Measurements from ENCODE around the gene PIK3AP1. TPM values are rescaled to one million over a fixed set of nuclear protein-coding genes. Genes with fewer than 3 reads are reported as not detected.

The PIK3AP1 gene
- total RNA-seq, 1 experiment from 2014 or later, result 1.7 TPM

DNA sequence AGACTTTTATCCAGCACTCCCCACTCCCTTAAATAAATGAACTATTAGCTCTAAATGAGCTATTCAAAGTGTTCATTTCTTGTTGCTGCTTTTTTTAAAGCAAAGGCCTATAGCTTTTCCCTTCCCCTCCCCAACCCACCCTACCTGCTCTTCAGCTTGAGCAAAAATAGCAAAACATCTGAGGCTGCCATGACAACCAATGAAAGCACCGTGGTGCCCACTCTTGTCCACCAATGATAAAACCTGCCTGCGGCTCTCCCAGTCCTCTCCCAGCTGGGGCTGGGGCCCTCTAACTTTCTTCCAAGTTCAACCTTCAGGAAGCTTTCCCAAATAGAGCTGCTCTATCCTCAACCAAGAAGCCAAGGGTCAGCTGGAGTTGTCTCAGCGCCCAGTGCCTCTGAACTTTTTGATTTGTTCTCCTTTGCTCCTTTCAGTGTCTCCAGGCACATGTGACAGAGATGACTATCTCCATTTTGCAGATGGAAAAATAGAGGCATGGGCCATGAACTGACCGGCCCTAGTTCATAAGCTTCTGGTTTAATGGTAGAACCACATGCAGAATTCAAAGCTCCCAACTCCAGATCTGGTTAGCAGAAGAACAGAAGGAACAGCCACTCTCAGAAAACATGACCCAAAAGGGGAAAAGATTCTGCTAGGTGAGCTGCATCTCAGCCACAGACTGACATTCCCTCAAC, 47.7 kb downstream of the PIK3AP1 start:
- H3K4me2 ChIP-seq (ENCODE audit: insufficient read depth, insufficient read length, low read length), result no peak overlapping the region
- no peak overlapping the region for H3K23ac ChIP-seq (ENCODE audit: insufficient read length, low read depth, low read length)
- no peak overlapping the region for H4K5ac ChIP-seq (ENCODE audit: insufficient read length, low read depth, low read length)
- H2AFZ ChIP-seq (ENCODE audit: low read length), result no peak overlapping the region
- no CpG with 5 or more reads among the region's 4 CpGs for WGBS (ENCODE audit: extremely low coverage, insufficient read length, low lambda C conversion rate)
- no peaks in the 10 kb centered on the region for H3K79me2 ChIP-seq (ENCODE audit: insufficient read depth, low read length)
- DNase-seq, result no peak
- no peaks in the 10 kb centered on the region for H3K9me3 ChIP-seq (ENCODE audit: control insufficient read depth, low read depth, low read length)
- H2AK5ac ChIP-seq (ENCODE audit: insufficient read length, low read length), result no peak overlapping the region
- Mint-ChIP-seq H3K4me1 (peaks cover 12 to 18% of the 10 kb centered on the region in 2 experiments), H3K27ac (no peak overlapping the region), H3K27me3 (ENCODE audit: low read depth) (no peaks in the 10 kb centered on the region), H3K36me3 (ENCODE audit: insufficient read depth in 1 of 3, low read depth in 3 of 3) (no peaks in the 10 kb centered on the region), H3K4me3 (no peak overlapping the region), H3K9me3 (no peaks in the 10 kb centered on the region)
- H3K14ac ChIP-seq (ENCODE audit: insufficient read depth, low read length), result no peak overlapping the region
- no peaks in the 10 kb centered on the region for H3K23me2 ChIP-seq (ENCODE audit: insufficient read length, low read depth, low read length, poor library complexity, severe bottlenecking)
- no peak overlapping the region for H4K8ac ChIP-seq (replicated peaks; ENCODE audit: insufficient read length, low read depth, low read length)
- no peak overlapping the region for H4K91ac ChIP-seq (ENCODE audit: insufficient read length, low read depth, low read length)
- H3K27me3 ChIP-seq (ENCODE audit: insufficient read depth, low read length), result no peaks in the 10 kb centered on the region
- no peaks in the 10 kb centered on the region for H4K20me1 ChIP-seq (ENCODE audit: control insufficient read depth, insufficient read depth, insufficient read length)
- H3K4ac ChIP-seq (ENCODE audit: low read depth, low read length), result no peak overlapping the region
- H2BK20ac ChIP-seq (ENCODE audit: low read depth, low read length, poor library complexity, severe bottlenecking), result no peak overlapping the region
- no peaks in the 10 kb centered on the region for H3K4me1 ChIP-seq (ENCODE audit: insufficient read depth, low read length)
- no peak overlapping the region for H2BK5ac ChIP-seq (ENCODE audit: insufficient read length, low read length)
- H2BK120ac ChIP-seq (ENCODE audit: low read depth, low read length, poor library complexity, severe bottlenecking), result no peak overlapping the region
- TF ChIP-seq, protein P1, sequence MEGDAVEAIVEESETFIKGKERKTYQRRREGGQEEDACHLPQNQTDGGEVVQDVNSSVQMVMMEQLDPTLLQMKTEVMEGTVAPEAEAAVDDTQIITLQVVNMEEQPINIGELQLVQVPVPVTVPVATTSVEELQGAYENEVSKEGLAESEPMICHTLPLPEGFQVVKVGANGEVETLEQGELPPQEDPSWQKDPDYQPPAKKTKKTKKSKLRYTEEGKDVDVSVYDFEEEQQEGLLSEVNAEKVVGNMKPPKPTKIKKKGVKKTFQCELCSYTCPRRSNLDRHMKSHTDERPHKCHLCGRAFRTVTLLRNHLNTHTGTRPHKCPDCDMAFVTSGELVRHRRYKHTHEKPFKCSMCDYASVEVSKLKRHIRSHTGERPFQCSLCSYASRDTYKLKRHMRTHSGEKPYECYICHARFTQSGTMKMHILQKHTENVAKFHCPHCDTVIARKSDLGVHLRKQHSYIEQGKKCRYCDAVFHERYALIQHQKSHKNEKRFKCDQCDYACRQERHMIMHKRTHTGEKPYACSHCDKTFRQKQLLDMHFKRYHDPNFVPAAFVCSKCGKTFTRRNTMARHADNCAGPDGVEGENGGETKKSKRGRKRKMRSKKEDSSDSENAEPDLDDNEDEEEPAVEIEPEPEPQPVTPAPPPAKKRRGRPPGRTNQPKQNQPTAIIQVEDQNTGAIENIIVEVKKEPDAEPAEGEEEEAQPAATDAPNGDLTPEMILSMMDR (conservative IDR thresholded peaks at IDR 0.05), result no peak
- H3K27ac ChIP-seq (ENCODE audit: insufficient read length, low read depth, low read length), result no peak overlapping the region
- no peak overlapping the region for H3T11ph ChIP-seq (ENCODE audit: low read length)
- H3K79me1 ChIP-seq (ENCODE audit: insufficient read depth, low read depth, low read length, poor library complexity, severe bottlenecking), result no peaks in the 10 kb centered on the region
- no peak overlapping the region for H2BK12ac ChIP-seq (ENCODE audit: insufficient read length, low read depth, low read length)
- no peak overlapping the region for H2BK15ac ChIP-seq (ENCODE audit: low read depth, low read length)
- no peak overlapping the region for H3K56ac ChIP-seq (ENCODE audit: insufficient read length, low read depth, low read length)
- no peak overlapping the region for H3K9ac ChIP-seq (ENCODE audit: extremely low read depth, insufficient read length, low read length)
- no peak overlapping the region for H3K18ac ChIP-seq (ENCODE audit: insufficient read length, low read depth, low read length)

All from H9 (cell line).